Activated CD8-positive, alpha-beta T cell treated with anti-CD3 and anti-CD28 coated beads, Interleukin-2, amount 10 ng/mL, durations not matched to agents 7 days and 5 days (primary cell): ENCODE results near the gene MARCHF2. TPM values are rescaled to one million over a fixed set of nuclear protein-coding genes. Genes with fewer than 3 reads are reported as not detected.

Experiments used
- ATAC-seq: fragments of 150-1000 bp; cut with Tn5 transposase; one replicate; pipeline ENCODE4 v1.10.0; 2021; ENCODE audit warnings: moderate library complexity
- CTCF ChIA-PET: fragments of 350-600 bp; sonication (Branson Sonifier 250); formaldehyde crosslinking; loops from one replicate; lab custom pipeline; 2021; ENCODE audit warnings: antibody characterized with exemption; lab: Charles Lee
- POLR2A ChIA-PET: fragments of 350-600 bp; sonication (Branson Sonifier 250); formaldehyde crosslinking; loops from one replicate; lab custom pipeline; 2021; ENCODE audit warnings: antibody characterized with exemption; lab: Charles Lee
- DNase-seq: peaks from one replicate; pipeline ENCODE4 v3.0.0-alpha.2; 2020
- H3K27ac Mint-ChIP-seq: one replicate; pipeline ENCODE4 v1.8.0; 2021; ENCODE audit warnings: mild to moderate bottlenecking, mixed read lengths
- H3K27me3 Mint-ChIP-seq: one replicate; pipeline ENCODE4 v1.8.0; 2021; ENCODE audit warnings: low read depth, mixed read lengths
- H3K36me3 Mint-ChIP-seq: one replicate; pipeline ENCODE4 v1.8.0; 2021; ENCODE audit warnings: low read depth, mixed read lengths
- H3K4me1 Mint-ChIP-seq: one replicate; pipeline ENCODE4 v1.8.0; 2021; ENCODE audit warnings: low read depth, mixed read lengths
- H3K4me3 Mint-ChIP-seq: one replicate; pipeline ENCODE4 v1.8.0; 2021; ENCODE audit warnings: mild to moderate bottlenecking, mixed read lengths
- H3K9me3 Mint-ChIP-seq: one replicate; pipeline ENCODE4 v1.8.0; 2022; ENCODE audit warnings: mixed read lengths; ENCODE audit not compliant: insufficient read depth
- total RNA-seq, 2 experiments: library from RNA; stranded (reverse); gene quantifications; one replicate each; pipeline ENCODE4 v1.2.3, GENCODE V29; 2021

Gene MARCHF2
- total RNA-seq, 2 experiments from 2014 or later = 26.8 to 28.1 TPM

DNA sequence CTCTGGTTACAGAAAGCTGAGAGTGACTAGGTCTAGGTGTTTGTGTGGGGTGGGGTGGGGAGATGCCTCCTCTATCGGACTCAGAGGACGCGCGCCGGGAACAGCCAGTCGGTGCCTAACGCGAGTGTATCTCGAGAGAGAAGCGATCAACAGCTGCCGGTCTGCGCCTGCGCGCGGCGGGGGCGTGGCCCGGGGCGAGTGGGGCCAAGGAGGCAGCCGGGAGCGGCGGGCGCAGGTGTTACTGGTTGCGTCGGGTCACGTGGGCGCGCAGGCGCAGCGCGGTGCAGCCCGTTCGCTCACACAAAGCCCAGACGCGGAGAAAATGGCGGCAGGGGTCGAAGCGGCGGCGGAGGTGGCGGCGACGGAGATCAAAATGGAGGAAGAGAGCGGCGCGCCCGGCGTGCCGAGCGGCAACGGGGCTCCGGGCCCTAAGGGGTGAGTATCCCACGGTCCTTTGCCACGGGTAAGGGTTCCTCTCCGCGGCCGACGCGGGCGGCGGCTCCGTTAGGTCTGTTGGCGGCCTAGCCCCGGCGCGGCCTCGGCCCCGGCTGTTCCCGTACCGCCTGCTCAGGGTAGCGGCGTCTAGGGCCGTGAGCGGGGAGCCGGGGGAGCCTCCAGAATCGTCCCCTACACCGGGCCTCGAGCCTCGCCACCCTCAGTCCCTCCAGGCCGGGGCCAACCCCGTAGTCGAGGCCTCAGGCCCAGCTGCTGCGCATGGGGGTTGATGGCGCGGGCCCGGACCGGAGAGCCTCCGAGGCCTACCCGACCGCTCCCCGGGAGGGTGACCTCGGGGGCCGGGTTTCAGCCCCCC is 31.8 kb downstream of the MARCHF2 start, which contains the start of gene HNRNPM:
Gene HNRNPM (plus strand): TSS at position 299 of the 811 bp plus-strand sequence. CDS start 24 bp downstream, at position 323.
- H3K4me1 Mint-ChIP-seq = peaks cover 40% of the 10 kb centered on the region
- peak; percentile 100 for DNase-seq
- POLR2A ChIA-PET = interaction anchor here (0.6 to 1.8 kb wide), 17 partner anchors 8 to 136 kb away, joined by 3 to 16 read pairs (median 4); partner anchors contain the start of genes MARCHF2 and ZNF414

GRCh38 chr19:8445488-8446001 is 32.4 kb downstream of the MARCHF2 start:
- no peaks in the 10 kb centered on the region for H3K27me3 Mint-ChIP-seq
- peaks cover 45% of the 10 kb centered on the region for H3K4me1 Mint-ChIP-seq
- peak overlapping the region; percentile 94 for H3K4me3 Mint-ChIP-seq
- ChIA-PET POLR2A (interaction anchor here (0.6 to 1.8 kb wide), 10 partner anchors 8 to 125 kb away, joined by 3 to 6 read pairs (median 4); partner anchors contain the start of gene ZNF414), CTCF (interaction anchor here (0.8 to 1.8 kb wide), 5 partner anchors 12 to 136 kb away, joined by 3 to 6 read pairs (median 6); no protein-coding TSS in a partner anchor)
- peak; percentile 55 for DNase-seq
- no peaks in the 10 kb centered on the region for H3K9me3 Mint-ChIP-seq
- peak; percentile 27 for ATAC-seq
- H3K36me3 Mint-ChIP-seq = peaks cover 33% of the 10 kb centered on the region
- peak overlapping the region; percentile 88 for H3K27ac Mint-ChIP-seq

More for the DNA sequence above, 31.8 kb downstream of the MARCHF2 start, which contains the start of gene HNRNPM:
- ATAC-seq = peak; percentile 96
- Mint-ChIP-seq H3K27ac (peak within 1 kb of the TSS; percentile 92), H3K9me3 (no peaks in the 10 kb centered on the region), H3K27me3 (no peaks in the 10 kb centered on the region), H3K4me3 (peak within 1 kb of the TSS; percentile 94), H3K36me3 (peaks cover 31% of the 10 kb centered on the region)
- CTCF ChIA-PET = interaction anchor here (0.7 to 1.7 kb wide), 10 partner anchors 19 to 137 kb away, joined by 3 to 10 read pairs (median 4); partner anchors contain the start of genes MARCHF2 and MYO1F

DNA sequence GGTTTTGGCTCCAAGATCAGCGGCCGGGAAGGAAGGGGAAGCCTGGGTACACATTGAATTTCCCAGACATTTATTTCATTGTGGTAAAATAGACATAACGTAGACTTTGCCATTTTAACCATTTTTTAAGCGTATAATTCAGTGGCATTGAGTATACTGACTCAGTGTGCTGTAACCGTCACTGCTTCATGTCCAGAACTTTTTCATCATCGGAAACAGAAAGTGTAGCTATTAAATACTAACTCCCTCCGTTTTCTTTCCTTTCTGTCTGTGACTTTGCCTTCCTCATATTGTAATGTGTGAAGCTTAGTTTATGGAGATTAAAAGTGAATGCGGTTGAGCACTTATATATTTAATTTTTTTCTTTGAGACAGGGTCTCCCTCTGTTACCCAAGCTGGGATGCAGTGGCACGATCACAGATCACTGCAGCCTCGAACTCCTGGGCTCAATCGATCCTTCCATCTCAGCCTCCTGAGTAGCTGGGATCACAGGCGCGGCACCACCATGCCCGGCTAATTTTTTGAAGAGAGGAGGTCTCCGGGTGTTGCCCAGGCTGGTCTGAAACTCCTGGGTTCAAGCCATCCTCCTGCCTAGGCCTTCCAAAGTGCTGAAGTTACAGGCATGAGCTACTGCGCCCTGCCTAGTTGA is 33.1 kb downstream of the MARCHF2 start:
- peaks cover 47% of the 10 kb centered on the region for H3K4me1 Mint-ChIP-seq
- POLR2A ChIA-PET = interaction anchor here (0.6 to 1.7 kb wide), 7 partner anchors 9 to 864 kb away, joined by 3 to 6 read pairs (median 3); partner anchors contain the start of gene ZNF414

GRCh38 chr19:8449830-8450229 is 36.7 kb downstream of the MARCHF2 start:
- H3K4me1 Mint-ChIP-seq = peaks cover 69% of the 10 kb centered on the region
- POLR2A ChIA-PET = interaction anchor here (1.1 to 2.0 kb wide), 4 partner anchors 8 to 128 kb away, joined by 4 read pairs; partner anchors contain the start of gene RPS28
- no peak overlapping the region for H3K27ac Mint-ChIP-seq
- no peak for DNase-seq
- ATAC-seq = no peak
- no peaks in the 10 kb centered on the region for H3K27me3 Mint-ChIP-seq
- CTCF ChIA-PET = interaction anchor here (0.7 to 4.0 kb wide), 8 partner anchors 8 to 128 kb away, joined by 3 to 18 read pairs (median 6); partner anchors contain the start of gene MARCHF2
- no peaks in the 10 kb centered on the region for H3K9me3 Mint-ChIP-seq
- H3K4me3 Mint-ChIP-seq = no peak overlapping the region
- peaks cover 53% of the 10 kb centered on the region for H3K36me3 Mint-ChIP-seq

More for the DNA sequence above, 33.1 kb downstream of the MARCHF2 start:
- Mint-ChIP-seq H3K36me3 (peaks cover 35% of the 10 kb centered on the region), H3K27ac (peak overlapping the region; percentile 88), H3K9me3 (no peaks in the 10 kb centered on the region), H3K27me3 (no peaks in the 10 kb centered on the region), H3K4me3 (peak overlapping the region; percentile 94)
- CTCF ChIA-PET = interaction anchor here (0.8 to 4.0 kb wide), 9 partner anchors 8 to 132 kb away, joined by 3 to 15 read pairs (median 4); partner anchors contain the start of gene MARCHF2
- ATAC-seq = no peak
- no peak for DNase-seq

- Mint-ChIP-seq H3K27me3 (no peaks in the 10 kb centered on the region), H3K9me3 (no peaks in the 10 kb centered on the region), H3K4me1 (peaks cover 74% of the 10 kb centered on the region), H3K36me3 (peaks cover 58% of the 10 kb centered on the region), H3K27ac (peak overlapping the region; percentile 39), H3K4me3 (no peak overlapping the region)
- ChIA-PET POLR2A (interaction anchor here (1.2 to 2.0 kb wide), 2 partner anchors 12 to 13 kb away, joined by 3 to 4 read pairs; no protein-coding TSS in a partner anchor), CTCF (interaction anchor here (0.6 to 1.8 kb wide), 7 partner anchors 36 to 136 kb away, joined by 3 to 6 read pairs (median 3); partner anchors contain the start of genes MARCHF2 and MYO1F)
- ATAC-seq = no peak
- no peak for DNase-seq
Observed at GRCh38 chr19:8451377-8451776, 38.3 kb downstream of the MARCHF2 start.

DNA sequence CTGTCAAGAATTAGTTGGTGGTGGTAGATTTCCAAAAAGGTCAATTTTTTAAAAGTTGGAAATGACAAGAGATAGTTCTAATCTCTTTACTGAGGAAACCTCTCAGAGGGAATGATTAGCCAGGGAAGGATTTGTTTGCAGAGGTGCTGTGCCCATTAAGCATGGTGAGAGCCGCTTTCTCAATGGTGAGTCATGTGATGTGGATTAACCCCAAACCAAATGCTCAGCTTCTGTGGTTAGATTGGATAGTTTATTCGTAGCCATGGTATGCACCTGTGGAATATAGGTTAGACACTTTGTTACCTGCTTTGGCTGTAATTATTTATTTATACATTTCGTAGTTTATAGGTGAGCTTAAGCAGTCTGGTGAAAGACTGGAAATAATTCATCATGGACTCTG is 38.8 kb downstream of the MARCHF2 start:
- no peak for DNase-seq
- H3K4me3 Mint-ChIP-seq = no peak overlapping the region
- peaks cover 74% of the 10 kb centered on the region for H3K4me1 Mint-ChIP-seq
- no peaks in the 10 kb centered on the region for H3K9me3 Mint-ChIP-seq
- CTCF ChIA-PET = interaction anchor here (1.0 to 1.8 kb wide), 6 partner anchors 35 to 136 kb away, joined by 3 to 6 read pairs (median 3); partner anchors contain the start of gene MYO1F
- H3K27me3 Mint-ChIP-seq = no peaks in the 10 kb centered on the region
- peak; percentile 46 for ATAC-seq
- H3K27ac Mint-ChIP-seq = peak overlapping the region; percentile 39
- H3K36me3 Mint-ChIP-seq = peaks cover 58% of the 10 kb centered on the region
- POLR2A ChIA-PET = interaction anchor here (1.2 kb wide), 1 partner anchor 11 kb away, joined by 3 read pairs; no protein-coding TSS in a partner anchor

GRCh38 chr19:8452446-8453123 is 39.5 kb downstream of the MARCHF2 start:
- H3K36me3 Mint-ChIP-seq = peaks cover 56% of the 10 kb centered on the region

DNA sequence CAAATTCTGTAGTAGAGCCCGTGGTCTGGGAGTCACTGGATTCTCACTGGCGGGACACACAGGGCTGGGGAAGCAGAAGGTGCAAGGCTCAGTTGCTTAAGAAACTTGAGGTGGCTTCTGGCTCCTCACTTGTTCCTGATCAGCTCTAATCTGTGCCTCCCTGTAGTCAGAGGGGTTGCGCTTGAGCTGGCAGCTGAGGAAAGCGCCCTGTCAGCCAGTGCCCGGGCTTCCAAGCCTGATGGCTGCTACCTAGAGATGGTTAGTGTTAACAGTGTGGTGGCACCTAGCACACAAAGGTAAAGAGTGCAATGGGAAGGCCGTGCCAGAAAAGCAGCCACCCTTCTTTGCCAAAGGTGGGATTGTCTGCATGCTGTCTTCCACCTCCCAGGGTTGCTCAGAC is 40.5 kb downstream of the MARCHF2 start:
- Mint-ChIP-seq H3K36me3 (peaks cover 61% of the 10 kb centered on the region), H3K9me3 (no peaks in the 10 kb centered on the region), H3K4me3 (no peak overlapping the region), H3K4me1 (peaks cover 65% of the 10 kb centered on the region), H3K27ac (peak overlapping the region; percentile 57), H3K27me3 (no peaks in the 10 kb centered on the region)
- no peak for ATAC-seq
- POLR2A ChIA-PET = interaction anchor here (1.0 kb wide), 1 partner anchor 9 kb away, joined by 3 read pairs; the partner anchor contains the start of gene HNRNPM
- CTCF ChIA-PET = no interaction called here
- DNase-seq = no peak

More at GRCh38 chr19:8452446-8453123, 39.5 kb downstream of the MARCHF2 start:
- ChIA-PET CTCF (interaction anchor here (1.6 to 1.8 kb wide), 2 partner anchors 35 to 135 kb away, joined by 3 to 4 read pairs; no protein-coding TSS in a partner anchor), POLR2A (interaction anchor here (1.0 kb wide), 1 partner anchor 8 kb away, joined by 3 read pairs; the partner anchor contains the start of gene HNRNPM)
- DNase-seq (no peak), ATAC-seq (no peak)
- Mint-ChIP-seq H3K4me3 (no peak overlapping the region), H3K27ac (peak overlapping the region; percentile 54), H3K4me1 (peaks cover 69% of the 10 kb centered on the region), H3K27me3 (no peaks in the 10 kb centered on the region), H3K9me3 (no peaks in the 10 kb centered on the region)

GRCh38 chr19:8454218-8454617 is 41.1 kb downstream of the MARCHF2 start:
- ChIA-PET CTCF (no interaction called here), POLR2A (no interaction called here)
- ATAC-seq (no peak), DNase-seq (no peak)
- Mint-ChIP-seq H3K27ac (no peak overlapping the region), H3K4me3 (no peak overlapping the region), H3K27me3 (no peaks in the 10 kb centered on the region), H3K9me3 (no peaks in the 10 kb centered on the region), H3K4me1 (peaks cover 60% of the 10 kb centered on the region), H3K36me3 (peaks cover 57% of the 10 kb centered on the region)

DNA sequence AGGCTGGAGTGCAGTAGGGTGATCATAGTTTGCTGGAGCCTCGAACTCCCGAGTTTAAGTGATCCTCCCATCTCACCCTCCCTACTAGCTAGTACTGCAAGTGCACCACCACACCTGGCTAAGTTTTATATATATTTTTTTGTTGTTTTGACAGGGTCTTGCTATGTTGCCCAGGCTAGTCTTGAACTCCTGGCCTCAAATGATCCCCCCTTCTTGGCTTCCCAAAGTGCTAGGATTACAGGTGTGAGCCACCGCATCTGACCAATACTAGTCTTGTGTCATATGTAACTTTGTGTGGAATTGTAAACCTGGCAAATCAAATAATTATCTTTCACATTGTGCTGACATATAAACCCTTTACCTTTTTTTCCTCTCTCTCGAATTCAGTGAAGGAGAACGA is 41.9 kb downstream of the MARCHF2 start:
- Mint-ChIP-seq H3K4me1 (peaks cover 63% of the 10 kb centered on the region), H3K9me3 (no peaks in the 10 kb centered on the region), H3K27ac (peak overlapping the region; percentile 26), H3K36me3 (peaks cover 60% of the 10 kb centered on the region), H3K27me3 (no peaks in the 10 kb centered on the region), H3K4me3 (no peak overlapping the region)
- ChIA-PET POLR2A (no interaction called here), CTCF (no interaction called here)
- ATAC-seq = no peak
- no peak for DNase-seq
